K562 (cell line): ENCODE data around the gene EIF3K. TPM values are rescaled to one million over a fixed set of nuclear protein-coding genes. Genes with fewer than 3 reads are reported as not detected.

Source experiments
- BCOR ChIP-seq: fragments of 450-650 bp; IDR thresholded peaks from 2 replicates; pipeline ENCODE4 v1.6.1; 2016
- CBX2 ChIP-seq: fragments of 200-600 bp; sonication (generic); IDR thresholded peaks from one replicate; pipeline ENCODE4 v1.6.1; 2012; ENCODE audit warnings: mild to moderate bottlenecking, low read length, inconsistent platforms; ENCODE audit not compliant: insufficient read depth, poor library complexity, severe bottlenecking
- DDX20 ChIP-seq: fragments of 450-650 bp; IDR thresholded peaks from 2 replicates; pipeline ENCODE4 v1.6.1; 2016; ENCODE audit warnings: missing genetic modification characterization, low read depth, mild to moderate bottlenecking, missing compliant biosample characterization, moderate library complexity
- ESRRB ChIP-seq: fragments of 250-450 bp; sonication (Bioruptor Pico); IDR thresholded peaks from 2 replicates; pipeline ENCODE4 v1.5.0; 2020; ENCODE audit warnings: mild to moderate bottlenecking, moderate library complexity, borderline replicate concordance
- IRF2 ChIP-seq: sonication (generic); formaldehyde crosslinking; IDR thresholded peaks from 2 replicates; pipeline ENCODE4 v1.8.1; 2022; ENCODE audit warnings: mild to moderate bottlenecking, missing genetic modification reagents
- MED1 ChIP-seq: sonication (generic); formaldehyde crosslinking; IDR thresholded peaks from 2 replicates; pipeline ENCODE4 v1.8.1; 2023; ENCODE audit warnings: missing genetic modification reagents, borderline replicate concordance
- NCOA2 ChIP-seq, 2 experiments: fragments of 450-650 bp; IDR thresholded peaks; 2 replicates each; pipeline ENCODE4 v1.6.1; 2018; ENCODE audit warnings: mild to moderate bottlenecking in 2 of 2, moderate library complexity in 1 of 2; ENCODE audit not compliant: partially characterized antibody in 2 of 2
- NFXL1 ChIP-seq: fragments of 450-650 bp; formaldehyde crosslinking; IDR thresholded peaks from 2 replicates; pipeline ENCODE4 v1.4.0; 2021; ENCODE audit warnings: mild to moderate bottlenecking
- POLR2H ChIP-seq: IDR thresholded peaks from 2 replicates; pipeline ENCODE4 v1.6.1; 2016; ENCODE audit warnings: missing genetic modification characterization, low read depth, mild to moderate bottlenecking, control low read depth, missing compliant biosample characterization, moderate library complexity
- POU5F1 ChIP-seq: fragments of 150-350 bp; IDR thresholded peaks from 2 replicates; pipeline ENCODE4 v1.6.1; 2014; ENCODE audit warnings: borderline replicate concordance, low read length, low read depth, mild to moderate bottlenecking; ENCODE audit not compliant: partially characterized antibody
- PRPF4 ChIP-seq: fragments of 200-400 bp; formaldehyde crosslinking; IDR thresholded peaks from one replicate; pipeline ENCODE4 v1.6.1; 2017; ENCODE audit warnings: low read length, low read depth, mild to moderate bottlenecking; ENCODE audit not compliant: insufficient read depth, poor library complexity, severe bottlenecking
- PTBP1 ChIP-seq: fragments of 200-400 bp; formaldehyde crosslinking; IDR thresholded peaks from 2 replicates; pipeline ENCODE4 v1.6.1; 2017; ENCODE audit warnings: low read depth, low read length
- RAD51 ChIP-seq: fragments of 450-650 bp; IDR thresholded peaks from 2 replicates; pipeline ENCODE4 v1.7.1; 2016; ENCODE audit warnings: low read depth, mild to moderate bottlenecking, borderline replicate concordance
- RBM14 ChIP-seq: fragments of 200-400 bp; formaldehyde crosslinking; IDR thresholded peaks from 2 replicates; pipeline ENCODE4 v1.6.1; 2018; ENCODE audit warnings: low read depth, mild to moderate bottlenecking, low read length, moderate library complexity, borderline replicate concordance; ENCODE audit not compliant: insufficient read depth
- SNIP1 ChIP-seq: fragments of 450-650 bp; IDR thresholded peaks from 2 replicates; pipeline ENCODE4 v1.7.1; 2017; ENCODE audit warnings: low read depth, mild to moderate bottlenecking
- ZFP1 ChIP-seq: fragments of 450-650 bp; formaldehyde crosslinking; IDR thresholded peaks from 2 replicates; pipeline ENCODE4 v1.4.0; 2020; ENCODE audit warnings: mild to moderate bottlenecking, mixed read lengths
- ZNF224 ChIP-seq: sonication (generic); formaldehyde crosslinking; IDR thresholded peaks from 2 replicates; pipeline ENCODE4 v1.8.0; 2022; ENCODE audit warnings: mild to moderate bottlenecking, missing genetic modification reagents
- ZNF324 ChIP-seq: fragments of 250-450 bp; sonication (Bioruptor Pico); IDR thresholded peaks from 2 replicates; pipeline ENCODE4 v1.4.0; 2020; ENCODE audit warnings: mild to moderate bottlenecking
- ZNF507 ChIP-seq: conservative IDR thresholded peaks from 2 replicates; pipeline ENCODE4 v1.6.1; 2017; ENCODE audit warnings: missing genetic modification characterization, missing compliant biosample characterization
- polyA plus RNA-seq, 8 experiments: library from polyadenylated mRNA; depleted of rRNA in 4 of 8; stranded (reverse) in 5 of 8; unstranded in 3 of 8; fragments of >200 nt; fragmentation: Nextera tagmentation in 2 of 8; fragmentation: Illumina TruSeq in 1 of 8; extraction: Ambion mirVana in 2 of 8; extraction: Trizol in 1 of 8; gene quantifications; 2 replicates each; pipeline versions ENCODE4 v1.2.1 to v1.2.3, GENCODE V29; 2011 to 2014; ENCODE audit warnings: inconsistent platforms in 1 of 8, missing spikeins in 1 of 8
- total RNA-seq, 7 experiments: library from RNA; depleted of rRNA in 6 of 7; stranded (reverse); fragments of >200 nt in 6 of 7; fragmentation: Illumina TruSeq in 2 of 7; extraction: Trizol in 2 of 7; gene quantifications; 2 replicates each; pipeline versions ENCODE4 v1.2.1 to v1.2.3, GENCODE V29; 2011 to 2021; ENCODE audit warnings: low replicate concordance in 1 of 7
- TF ChIP-seq, protein P1 (sequence below): fragments of 450-650 bp; IDR thresholded peaks from 2 replicates; pipeline ENCODE4 v1.6.1; 2016; ENCODE audit warnings: antibody characterized with exemption
- TF ChIP-seq, protein P2 (sequence below), 3 experiments: fragments of 200-800 bp in 1 of 3; sonication (Bioruptor generic) in 1 of 3; sonication (generic) in 1 of 3; formaldehyde crosslinking in 1 of 3; IDR thresholded peaks; 2 replicates each; pipeline versions ENCODE4 v1.6.1 to v1.8.0; 2016 to 2022; ENCODE audit warnings: mild to moderate bottlenecking in 2 of 3, missing compliant biosample characterization in 2 of 3, missing genetic modification characterization in 2 of 3, missing genetic modification reagents in 1 of 3
- TF ChIP-seq, protein P3 (sequence below): IDR thresholded peaks from 3 replicates; pipeline ENCODE4 v1.6.1; 2011; ENCODE audit warnings: borderline replicate concordance, mild to moderate bottlenecking, moderate library complexity; ENCODE audit not compliant: insufficient read length; ENCODE audit errors: extremely low read depth

The EIF3K gene
- total and polyA plus RNA-seq, 9 of the 15 experiments (the other 6 are each of a cell fraction or from before 2014, with no cell fraction given), result 387 to 1,827 (median 733) TPM

DNA sequence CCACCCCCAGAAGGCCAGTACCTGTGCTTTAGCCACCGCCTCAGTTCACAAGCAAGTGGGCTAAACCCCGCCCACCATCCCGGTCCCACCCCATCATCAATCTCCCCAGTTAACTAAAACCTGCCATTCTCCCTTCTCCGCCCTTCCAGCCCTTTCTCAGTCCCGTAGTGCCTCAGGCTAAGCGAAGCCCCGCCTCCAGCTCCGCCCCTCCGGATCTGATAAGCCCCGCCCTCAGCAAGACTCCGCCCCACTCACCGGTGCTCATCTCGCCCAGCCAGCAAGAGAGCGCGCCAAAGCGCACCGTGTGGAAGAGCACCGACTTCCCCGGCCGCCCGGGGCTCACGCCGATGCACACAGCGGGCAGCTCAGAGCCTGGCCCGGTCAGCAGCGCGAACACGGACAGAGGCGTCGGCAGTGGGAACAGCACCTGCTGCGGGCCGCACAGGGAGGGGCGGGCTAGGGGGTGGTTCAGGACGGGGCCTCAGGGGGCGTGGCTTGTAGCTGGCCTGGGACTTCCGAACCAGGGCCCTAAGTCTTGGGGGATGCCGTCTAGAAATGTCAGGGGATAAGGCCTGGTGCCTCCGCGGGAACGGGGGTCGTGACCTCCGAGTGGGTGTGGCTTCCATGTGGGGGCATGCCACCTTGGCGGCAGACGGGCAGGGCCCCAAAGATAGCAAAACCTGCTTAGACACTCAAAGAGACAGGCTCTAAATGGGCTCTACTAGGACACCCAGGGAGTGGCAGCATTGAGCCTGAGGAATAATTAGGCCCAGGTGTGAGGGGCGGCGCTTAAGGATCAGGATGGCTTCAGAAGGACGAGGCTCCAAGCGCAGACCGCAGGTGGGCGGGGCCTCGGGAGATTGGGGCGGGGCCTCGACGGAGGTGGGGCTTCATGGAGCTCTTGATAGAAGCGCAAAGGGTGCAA is 22.7 kb upstream of the EIF3K start (continued):
- TF ChIP-seq, protein P1, sequence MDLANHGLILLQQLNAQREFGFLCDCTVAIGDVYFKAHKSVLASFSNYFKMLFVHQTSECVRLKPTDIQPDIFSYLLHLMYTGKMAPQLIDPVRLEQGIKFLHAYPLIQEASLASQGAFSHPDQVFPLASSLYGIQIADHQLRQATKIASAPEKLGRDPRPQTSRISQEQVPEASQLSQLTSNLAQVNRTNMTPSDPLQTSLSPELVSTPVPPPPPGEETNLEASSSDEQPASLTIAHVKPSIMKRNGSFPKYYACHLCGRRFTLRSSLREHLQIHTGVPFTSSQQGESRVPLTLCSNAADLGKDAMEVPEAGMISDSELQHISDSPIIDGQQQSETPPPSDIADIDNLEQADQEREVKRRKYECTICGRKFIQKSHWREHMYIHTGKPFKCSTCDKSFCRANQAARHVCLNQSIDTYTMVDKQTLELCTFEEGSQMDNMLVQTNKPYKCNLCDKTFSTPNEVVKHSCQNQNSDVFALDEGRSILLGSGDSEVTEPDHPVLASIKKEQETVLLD, result no peak
- TF ChIP-seq ZNF324 (CRISPR knock-in tag) (no peak), POLR2H (tag) (no peak), PRPF4 (no peak), RBM14 (no peak), NFXL1 (CRISPR knock-in tag) (no peak), IRF2 (no peak), CBX2 (no peak), PTBP1 (no peak), BCOR (no peak), ZNF507 (tag) (no peak), ZFP1 (CRISPR knock-in tag) (no peak), DDX20 (tag) (no peak), NCOA2 (IDR thresholded peaks at IDR 0.05; ENCODE audit: partially characterized antibody in 2 of 2) (no peak), RAD51 (no peak), ZNF224 (CRISPR knock-in tag) (no peak), POU5F1 (no peak), SNIP1 (no peak), ESRRB (CRISPR knock-in tag) (no peak), MED1 (no peak)
- TF ChIP-seq, protein P2, sequence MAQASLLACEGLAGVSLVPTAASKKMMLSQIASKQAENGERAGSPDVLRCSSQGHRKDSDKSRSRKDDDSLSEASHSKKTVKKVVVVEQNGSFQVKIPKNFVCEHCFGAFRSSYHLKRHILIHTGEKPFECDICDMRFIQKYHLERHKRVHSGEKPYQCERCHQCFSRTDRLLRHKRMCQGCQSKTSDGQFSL (CRISPR knock-in tag; IDR thresholded peaks at IDR 0.05), result no peak
- TF ChIP-seq, protein P2 (tag; IDR thresholded peaks at IDR 0.05), result no peak
- TF ChIP-seq, protein P3, sequence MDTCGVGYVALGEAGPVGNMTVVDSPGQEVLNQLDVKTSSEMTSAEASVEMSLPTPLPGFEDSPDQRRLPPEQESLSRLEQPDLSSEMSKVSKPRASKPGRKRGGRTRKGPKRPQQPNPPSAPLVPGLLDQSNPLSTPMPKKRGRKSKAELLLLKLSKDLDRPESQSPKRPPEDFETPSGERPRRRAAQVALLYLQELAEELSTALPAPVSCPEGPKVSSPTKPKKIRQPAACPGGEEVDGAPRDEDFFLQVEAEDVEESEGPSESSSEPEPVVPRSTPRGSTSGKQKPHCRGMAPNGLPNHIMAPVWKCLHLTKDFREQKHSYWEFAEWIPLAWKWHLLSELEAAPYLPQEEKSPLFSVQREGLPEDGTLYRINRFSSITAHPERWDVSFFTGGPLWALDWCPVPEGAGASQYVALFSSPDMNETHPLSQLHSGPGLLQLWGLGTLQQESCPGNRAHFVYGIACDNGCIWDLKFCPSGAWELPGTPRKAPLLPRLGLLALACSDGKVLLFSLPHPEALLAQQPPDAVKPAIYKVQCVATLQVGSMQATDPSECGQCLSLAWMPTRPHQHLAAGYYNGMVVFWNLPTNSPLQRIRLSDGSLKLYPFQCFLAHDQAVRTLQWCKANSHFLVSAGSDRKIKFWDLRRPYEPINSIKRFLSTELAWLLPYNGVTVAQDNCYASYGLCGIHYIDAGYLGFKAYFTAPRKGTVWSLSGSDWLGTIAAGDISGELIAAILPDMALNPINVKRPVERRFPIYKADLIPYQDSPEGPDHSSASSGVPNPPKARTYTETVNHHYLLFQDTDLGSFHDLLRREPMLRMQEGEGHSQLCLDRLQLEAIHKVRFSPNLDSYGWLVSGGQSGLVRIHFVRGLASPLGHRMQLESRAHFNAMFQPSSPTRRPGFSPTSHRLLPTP, result no peak
